Spinal cord (tissue), 10 donors: ENCODE measurements around the gene UBE2U. TPM values are rescaled to one million over a fixed set of nuclear protein-coding genes. Genes with fewer than 3 reads are reported as not detected.

Source experiments
- DNase-seq, 6 donors: peaks; one replicate each; pipeline versions ENCODE4 v3.0.0 to v3.0.0-alpha.2; 2013 to 2015; ENCODE audit warnings: low spot score in 6 of 6, low read depth in 4 of 6
- H3K27ac ChIP-seq: one replicate; pipeline ENCODE4 v1.5.1; 2013; ENCODE audit warnings: low read depth, low read length, control low read depth
- H3K27me3 ChIP-seq: one replicate; pipeline ENCODE4 v1.6.1; 2013; ENCODE audit warnings: low read length; ENCODE audit not compliant: control insufficient read depth, insufficient read depth
- H3K36me3 ChIP-seq: one replicate; pipeline ENCODE4 v1.6.1; 2013; ENCODE audit warnings: low read length; ENCODE audit not compliant: control insufficient read depth, insufficient read depth
- H3K4me1 ChIP-seq: one replicate; pipeline ENCODE4 v1.6.1; 2013; ENCODE audit warnings: low read length; ENCODE audit not compliant: control insufficient read depth, insufficient read depth
- H3K4me3 ChIP-seq: one replicate; pipeline ENCODE4 v1.5.1; 2013; ENCODE audit warnings: low read depth, low read length, control low read depth
- H3K9me3 ChIP-seq: one replicate; pipeline ENCODE4 v1.6.1; 2013; ENCODE audit warnings: low read length; ENCODE audit not compliant: control insufficient read depth, insufficient read depth
- WGBS: methylation state at CpG from one replicate; pipeline ENCODE4 v1.1.5; 2013; ENCODE audit warnings: missing lambda C conversion rate; ENCODE audit not compliant: insufficient coverage; 5-methylcytosine and 5-hydroxymethylcytosine counted together
- polyA plus RNA-seq, 2 donors: library from polyadenylated mRNA; unstranded; fragments of 120-200 nt; gene quantifications; one replicate each; pipeline ENCODE4 v1.2.1, GENCODE V29; 2013; ENCODE audit not compliant: insufficient read length in 2 of 2
- total RNA-seq, 2 donors: library from RNA; depleted of rRNA in 1 of 2; stranded (reverse); fragments of 120-200 nt in 1 of 2; fragments of >200 nt in 1 of 2; gene quantifications; one replicate each; pipeline versions ENCODE4 v1.2.3 to v1.2.4, GENCODE V29; 2013 to 2014
- donor health status: healthy.

Gene UBE2U
- total and polyA plus RNA-seq, 4 donors, result not detected

- H3K27me3 ChIP-seq, result no peaks in the 10 kb centered on the region
- no peak overlapping the region for H3K27ac ChIP-seq
- H3K4me3 ChIP-seq, result no peak overlapping the region
- WGBS, result no CpG with 5 or more reads among the region's 2 CpGs
- H3K9me3 ChIP-seq, result no peaks in the 10 kb centered on the region
- H3K4me1 ChIP-seq, result peaks cover 10% of the 10 kb centered on the region
- no peak for DNase-seq
- H3K36me3 ChIP-seq, result no peaks in the 10 kb centered on the region
Measured at GRCh38 chr1:64266991-64267390, 63.6 kb downstream of the UBE2U start.

GRCh38 chr1:64268653-64269557 lies 65.5 kb downstream of the UBE2U start:
- Histone ChIP-seq H3K36me3 (no peaks in the 10 kb centered on the region), H3K27me3 (no peaks in the 10 kb centered on the region), H3K4me1 (peaks cover 10% of the 10 kb centered on the region), H3K4me3 (no peak overlapping the region), H3K9me3 (no peaks in the 10 kb centered on the region), H3K27ac (no peak overlapping the region)
- DNase-seq, result peak in 5 of 6 donors; percentile 78 to 97 (median 81)
- 74% methylated on average over 10 of the region's 23 CpGs for WGBS

GRCh38 chr1:64269558-64269884 lies 66.1 kb downstream of the UBE2U start:
- no peak for DNase-seq
- no CpG with 5 or more reads among the region's 1 CpG for WGBS

GRCh38 chr1:64280001-64280400 lies 76.6 kb downstream of the UBE2U start:
- Histone ChIP-seq H3K27ac (no peak overlapping the region), H3K36me3 (no peaks in the 10 kb centered on the region), H3K27me3 (no peaks in the 10 kb centered on the region), H3K4me3 (no peak overlapping the region), H3K9me3 (no peaks in the 10 kb centered on the region), H3K4me1 (peaks cover 4% of the 10 kb centered on the region)
- 95% methylated on average over 3 of the region's 4 CpGs for whole genome bisulfite sequencing
- DNase-seq, result no peak

More at GRCh38 chr1:64269558-64269884, 66.1 kb downstream of the UBE2U start:
- Histone ChIP-seq H3K9me3 (no peaks in the 10 kb centered on the region), H3K4me1 (peaks cover 10% of the 10 kb centered on the region), H3K36me3 (no peaks in the 10 kb centered on the region), H3K4me3 (no peak overlapping the region), H3K27ac (no peak overlapping the region), H3K27me3 (no peaks in the 10 kb centered on the region)

- no peak overlapping the region for H3K4me3 ChIP-seq
- H3K4me1 ChIP-seq, result peaks cover 4% of the 10 kb centered on the region
- WGBS, result no CpG with 5 or more reads among the region's 4 CpGs
- H3K27me3 ChIP-seq, result no peaks in the 10 kb centered on the region
- no peaks in the 10 kb centered on the region for H3K9me3 ChIP-seq
- no peaks in the 10 kb centered on the region for H3K36me3 ChIP-seq
- H3K27ac ChIP-seq, result no peak overlapping the region
- peak; percentile 17 to 84 (median 46) for DNase-seq
Measured at GRCh38 chr1:64282351-64282750, 78.9 kb downstream of the UBE2U start.

- no peaks in the 10 kb centered on the region for H3K27me3 ChIP-seq
- H3K4me3 ChIP-seq, result no peak overlapping the region
- no CpG with 5 or more reads among the region's 3 CpGs for WGBS
- H3K27ac ChIP-seq, result no peak overlapping the region
- H3K36me3 ChIP-seq, result no peaks in the 10 kb centered on the region
- peaks cover 4% of the 10 kb centered on the region for H3K4me1 ChIP-seq
- DNase-seq, result peak in 1 of 6 donors; percentile 30
- no peaks in the 10 kb centered on the region for H3K9me3 ChIP-seq
Measured at GRCh38 chr1:64287071-64287470, 83.6 kb downstream of the UBE2U start.

- no CpG with 5 or more reads among the region's 1 CpG for WGBS
- Histone ChIP-seq H3K4me1 (no peaks in the 10 kb centered on the region), H3K36me3 (no peaks in the 10 kb centered on the region), H3K27ac (no peak overlapping the region), H3K27me3 (no peaks in the 10 kb centered on the region), H3K4me3 (no peak overlapping the region), H3K9me3 (no peaks in the 10 kb centered on the region)
- no peak for DNase-seq
Measured at GRCh38 chr1:64290420-64290819, 87.0 kb downstream of the UBE2U start.

GRCh38 chr1:64291931-64292330 lies 88.5 kb downstream of the UBE2U start:
- H3K27me3 ChIP-seq, result no peaks in the 10 kb centered on the region
- no peaks in the 10 kb centered on the region for H3K9me3 ChIP-seq
- 100% methylated on average over 1 of the region's 4 CpGs for WGBS
- no peak for DNase-seq
- no peaks in the 10 kb centered on the region for H3K36me3 ChIP-seq
- no peak overlapping the region for H3K4me3 ChIP-seq
- no peak overlapping the region for H3K27ac ChIP-seq
- H3K4me1 ChIP-seq, result no peaks in the 10 kb centered on the region

GRCh38 chr1:64292399-64292798 lies 89.0 kb downstream of the UBE2U start:
- Histone ChIP-seq H3K27me3 (no peaks in the 10 kb centered on the region), H3K9me3 (no peaks in the 10 kb centered on the region), H3K27ac (no peak overlapping the region), H3K4me3 (no peak overlapping the region), H3K4me1 (no peaks in the 10 kb centered on the region), H3K36me3 (no peaks in the 10 kb centered on the region)
- DNase-seq, result no peak
- WGBS, result no CpG with 5 or more reads among the region's 1 CpG

GRCh38 chr1:64293820-64294219 lies 90.4 kb downstream of the UBE2U start:
- H3K9me3 ChIP-seq, result peaks cover 3% of the 10 kb centered on the region
- no peaks in the 10 kb centered on the region for H3K36me3 ChIP-seq
- H3K27me3 ChIP-seq, result no peaks in the 10 kb centered on the region
- no peak overlapping the region for H3K4me3 ChIP-seq
- H3K4me1 ChIP-seq, result no peaks in the 10 kb centered on the region
- no CpG with 5 or more reads among the region's 4 CpGs for WGBS
- no peak for DNase-seq
- H3K27ac ChIP-seq, result no peak overlapping the region
